Measurements from ENCODE around the gene GRK2.

- TF ChIP-seq GATA2 (IDR thresholded peaks at IDR 0.05; ENCODE audit: low read depth, low read length) (no peak), GATA3 (IDR thresholded peaks at IDR 0.05; ENCODE audit: low read depth, low read length) (no peak)
Measured at GRCh38 chr11:67309166-67309565, 42.9 kb downstream of the GRK2 start.

All from SH-SY5Y (cell line).